Osteocyte (in vitro differentiated cells): ENCODE data around the gene EFNA5. TPM values are rescaled to one million over a fixed set of nuclear protein-coding genes. Genes with fewer than 3 reads are reported as not detected.

Experiments used
- DNase-seq: peaks from one replicate; pipeline ENCODE4 v3.0.0; 2021; ENCODE audit warnings: mixed read lengths; ENCODE audit not compliant: unreplicated experiment; ENCODE audit errors: extremely low spot score
- H3K27ac Mint-ChIP-seq: one replicate; pipeline ENCODE4 v1.8.0; 2021; ENCODE audit warnings: mild to moderate bottlenecking, mixed read lengths; ENCODE audit not compliant: unreplicated experiment
- H3K27me3 Mint-ChIP-seq: one replicate; pipeline ENCODE4 v1.8.0; 2021; ENCODE audit warnings: mixed read lengths; ENCODE audit not compliant: unreplicated experiment
- H3K36me3 Mint-ChIP-seq: one replicate; pipeline ENCODE4 v1.8.0; 2021; ENCODE audit warnings: mixed read lengths; ENCODE audit not compliant: unreplicated experiment
- H3K4me1 Mint-ChIP-seq: one replicate; pipeline ENCODE4 v1.8.0; 2021; ENCODE audit warnings: mixed read lengths; ENCODE audit not compliant: unreplicated experiment
- H3K4me3 Mint-ChIP-seq: one replicate; pipeline ENCODE4 v1.8.0; 2021; ENCODE audit warnings: mild to moderate bottlenecking, moderate library complexity, mixed read lengths; ENCODE audit not compliant: unreplicated experiment
- H3K9me3 Mint-ChIP-seq: one replicate; pipeline ENCODE4 v1.8.0; 2021; ENCODE audit warnings: mixed read lengths; ENCODE audit not compliant: unreplicated experiment
- CTCF ChIP-seq: fragments of 200-600 bp; sonication (generic); IDR thresholded peaks from 2 replicates; pipeline ENCODE4 v1.5.0; 2021; ENCODE audit warnings: antibody characterized with exemption, mild to moderate bottlenecking, moderate library complexity
- total RNA-seq: library from RNA; stranded (reverse); gene quantifications from 2 replicates; pipeline ENCODE4 v1.2.1, GENCODE V29; 2021

Gene EFNA5
- total RNA-seq, 1 donor from 2014 or later = 34.2 TPM

GRCh38 chr5:107607196-107607595 lies 63.5 kb downstream of the EFNA5 start:
- no peaks in the 10 kb centered on the region for H3K27me3 Mint-ChIP-seq
- peaks cover 15% of the 10 kb centered on the region for H3K4me1 Mint-ChIP-seq
- no peak overlapping the region for H3K4me3 Mint-ChIP-seq
- DNase-seq = no peak
- TF ChIP-seq CTCF = no peak
- H3K9me3 Mint-ChIP-seq = no peaks in the 10 kb centered on the region
- no peaks in the 10 kb centered on the region for H3K36me3 Mint-ChIP-seq
- H3K27ac Mint-ChIP-seq = no peak overlapping the region

GRCh38 chr5:107605596-107606125 lies 65.1 kb downstream of the EFNA5 start:
- TF ChIP-seq CTCF = no peak
- Mint-ChIP-seq H3K4me1 (peaks cover 15% of the 10 kb centered on the region), H3K9me3 (no peaks in the 10 kb centered on the region), H3K27ac (no peak overlapping the region), H3K4me3 (no peak overlapping the region), H3K36me3 (no peaks in the 10 kb centered on the region), H3K27me3 (no peaks in the 10 kb centered on the region)
- DNase-seq = no peak

GRCh38 chr5:107604990-107605389 lies 65.7 kb downstream of the EFNA5 start:
- Mint-ChIP-seq H3K27ac (no peak overlapping the region), H3K4me1 (peaks cover 15% of the 10 kb centered on the region), H3K27me3 (no peaks in the 10 kb centered on the region), H3K4me3 (no peak overlapping the region), H3K36me3 (no peaks in the 10 kb centered on the region), H3K9me3 (no peaks in the 10 kb centered on the region)
- no peak for TF ChIP-seq CTCF
- DNase-seq = no peak

- no peaks in the 10 kb centered on the region for H3K9me3 Mint-ChIP-seq
- no peak overlapping the region for H3K27ac Mint-ChIP-seq
- H3K27me3 Mint-ChIP-seq = no peaks in the 10 kb centered on the region
- TF ChIP-seq CTCF = no peak
- no peak for DNase-seq
- H3K4me3 Mint-ChIP-seq = no peak overlapping the region
- no peaks in the 10 kb centered on the region for H3K36me3 Mint-ChIP-seq
- H3K4me1 Mint-ChIP-seq = peaks cover 15% of the 10 kb centered on the region
These were observed 66.4 kb downstream of the EFNA5 start for GRCh38 chr5:107604146-107604910.

GRCh38 chr5:107603349-107603748 lies 67.4 kb downstream of the EFNA5 start:
- DNase-seq = no peak
- Mint-ChIP-seq H3K36me3 (no peaks in the 10 kb centered on the region), H3K4me3 (no peak overlapping the region), H3K27me3 (no peaks in the 10 kb centered on the region), H3K27ac (no peak overlapping the region), H3K4me1 (peaks cover 15% of the 10 kb centered on the region), H3K9me3 (no peaks in the 10 kb centered on the region)
- no peak for TF ChIP-seq CTCF
